Mesothelial cell of epicardium (in vitro differentiated cells): ENCODE data around the gene LSM14A. TPM values are rescaled to one million over a fixed set of nuclear protein-coding genes. Genes with fewer than 3 reads are reported as not detected.

Experiments used
- DNase-seq, 2 experiments: peaks; one replicate each; pipeline ENCODE4 v3.0.0; 2021; ENCODE audit warnings: low spot score in 2 of 2; ENCODE audit not compliant: unreplicated experiment in 2 of 2
- H3K27ac Mint-ChIP-seq: 2 replicates; pipeline ENCODE4 v1.8.0; 2021; ENCODE audit warnings: mixed read lengths
- H3K27me3 Mint-ChIP-seq: 2 replicates; pipeline ENCODE4 v1.8.0; 2021; ENCODE audit warnings: low read depth, mixed read lengths
- H3K36me3 Mint-ChIP-seq: 2 replicates; pipeline ENCODE4 v1.8.0; 2021; ENCODE audit warnings: mixed read lengths
- H3K4me1 Mint-ChIP-seq: 2 replicates; pipeline ENCODE4 v1.8.0; 2021; ENCODE audit warnings: mixed read lengths
- H3K4me3 Mint-ChIP-seq: 2 replicates; pipeline ENCODE4 v1.8.0; 2021; ENCODE audit warnings: mild to moderate bottlenecking, moderate library complexity, mixed read lengths
- H3K9me3 Mint-ChIP-seq: 2 replicates; pipeline ENCODE4 v1.8.0; 2021; ENCODE audit warnings: mixed read lengths
- total RNA-seq: library from RNA; stranded (reverse); gene quantifications from 3 replicates; pipeline ENCODE4 v1.2.1, GENCODE V29; 2021
- TF ChIP-seq, protein P1 (sequence below): fragments of 200-600 bp; sonication (generic); IDR thresholded peaks from one replicate; pipeline ENCODE4 v1.5.0; 2021; ENCODE audit warnings: antibody characterized with exemption; ENCODE audit not compliant: unreplicated experiment

Gene LSM14A
- total RNA-seq, 1 donor from 2014 or later: 153 TPM

DNA sequence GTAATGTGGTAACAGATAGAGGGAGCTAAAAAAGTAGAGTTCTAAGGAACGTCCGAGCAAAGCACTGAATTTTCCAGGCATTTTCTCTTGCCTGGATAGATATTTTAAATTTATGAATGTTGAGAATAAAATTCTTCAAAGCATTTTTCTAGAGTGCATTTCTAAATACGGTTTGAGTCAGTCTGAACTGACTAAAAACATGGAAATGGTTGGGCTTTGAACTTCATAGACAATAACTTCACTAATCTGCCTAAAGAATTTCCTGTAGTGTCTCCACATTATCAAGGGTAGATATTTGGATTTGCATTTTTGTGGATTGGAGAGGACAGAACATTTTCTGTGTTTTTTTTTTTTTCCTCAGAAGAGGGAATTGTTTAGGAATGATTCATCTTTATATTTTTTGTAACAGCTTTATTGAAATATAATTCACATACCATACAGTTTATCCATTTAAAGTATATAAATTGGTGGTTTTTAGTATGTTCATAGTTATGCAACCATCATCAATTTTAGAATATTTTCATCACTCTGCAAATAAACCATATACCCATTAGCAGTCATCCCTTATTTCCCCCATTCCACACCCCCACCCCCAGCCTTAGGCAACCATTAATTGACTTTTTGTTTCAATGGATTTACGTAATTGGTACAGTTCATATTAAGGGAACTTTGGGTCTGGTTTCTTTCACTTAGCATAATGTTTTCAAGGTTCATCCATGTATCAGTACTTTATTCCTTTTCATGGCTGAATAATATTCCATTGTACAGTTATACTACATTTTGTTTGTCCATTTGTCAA, 102.7 kb downstream of the LSM14A start:
- Mint-ChIP-seq H3K27ac (peak overlapping the region; percentile 92), H3K36me3 (peaks cover 17% of the 10 kb centered on the region), H3K9me3 (peaks cover 3% of the 10 kb centered on the region), H3K27me3 (no peaks in the 10 kb centered on the region), H3K4me3 (no peak overlapping the region), H3K4me1 (peaks cover 30% of the 10 kb centered on the region)
- TF ChIP-seq, protein P1, sequence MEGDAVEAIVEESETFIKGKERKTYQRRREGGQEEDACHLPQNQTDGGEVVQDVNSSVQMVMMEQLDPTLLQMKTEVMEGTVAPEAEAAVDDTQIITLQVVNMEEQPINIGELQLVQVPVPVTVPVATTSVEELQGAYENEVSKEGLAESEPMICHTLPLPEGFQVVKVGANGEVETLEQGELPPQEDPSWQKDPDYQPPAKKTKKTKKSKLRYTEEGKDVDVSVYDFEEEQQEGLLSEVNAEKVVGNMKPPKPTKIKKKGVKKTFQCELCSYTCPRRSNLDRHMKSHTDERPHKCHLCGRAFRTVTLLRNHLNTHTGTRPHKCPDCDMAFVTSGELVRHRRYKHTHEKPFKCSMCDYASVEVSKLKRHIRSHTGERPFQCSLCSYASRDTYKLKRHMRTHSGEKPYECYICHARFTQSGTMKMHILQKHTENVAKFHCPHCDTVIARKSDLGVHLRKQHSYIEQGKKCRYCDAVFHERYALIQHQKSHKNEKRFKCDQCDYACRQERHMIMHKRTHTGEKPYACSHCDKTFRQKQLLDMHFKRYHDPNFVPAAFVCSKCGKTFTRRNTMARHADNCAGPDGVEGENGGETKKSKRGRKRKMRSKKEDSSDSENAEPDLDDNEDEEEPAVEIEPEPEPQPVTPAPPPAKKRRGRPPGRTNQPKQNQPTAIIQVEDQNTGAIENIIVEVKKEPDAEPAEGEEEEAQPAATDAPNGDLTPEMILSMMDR: no peak
- DNase-seq: no peak

- no peaks in the 10 kb centered on the region for H3K27me3 Mint-ChIP-seq
- peaks cover 17% of the 10 kb centered on the region for H3K36me3 Mint-ChIP-seq
- DNase-seq: no peak
- peak overlapping the region; percentile 75 for H3K27ac Mint-ChIP-seq
- no peak overlapping the region for H3K4me3 Mint-ChIP-seq
- H3K9me3 Mint-ChIP-seq: peaks cover 3% of the 10 kb centered on the region
- H3K4me1 Mint-ChIP-seq: peaks cover 24% of the 10 kb centered on the region
- TF ChIP-seq, protein P1: no peak
Measured at GRCh38 chr19:34275705-34276104, 103.4 kb downstream of the LSM14A start.

GRCh38 chr19:34276614-34277013, 104.3 kb downstream of the LSM14A start:
- peak overlapping the region; percentile 75 for H3K27ac Mint-ChIP-seq

GRCh38 chr19:34277244-34277643, 104.9 kb downstream of the LSM14A start:
- H3K9me3 Mint-ChIP-seq: peaks cover 3% of the 10 kb centered on the region
- peaks cover 17% of the 10 kb centered on the region for H3K36me3 Mint-ChIP-seq
- no peak for DNase-seq

More at GRCh38 chr19:34276614-34277013, 104.3 kb downstream of the LSM14A start:
- Mint-ChIP-seq H3K27me3 (no peaks in the 10 kb centered on the region), H3K4me3 (no peak overlapping the region), H3K9me3 (peaks cover 3% of the 10 kb centered on the region), H3K4me1 (peaks cover 23% of the 10 kb centered on the region), H3K36me3 (peaks cover 17% of the 10 kb centered on the region)
- no peak for DNase-seq
- TF ChIP-seq, protein P1: no peak

DNA sequence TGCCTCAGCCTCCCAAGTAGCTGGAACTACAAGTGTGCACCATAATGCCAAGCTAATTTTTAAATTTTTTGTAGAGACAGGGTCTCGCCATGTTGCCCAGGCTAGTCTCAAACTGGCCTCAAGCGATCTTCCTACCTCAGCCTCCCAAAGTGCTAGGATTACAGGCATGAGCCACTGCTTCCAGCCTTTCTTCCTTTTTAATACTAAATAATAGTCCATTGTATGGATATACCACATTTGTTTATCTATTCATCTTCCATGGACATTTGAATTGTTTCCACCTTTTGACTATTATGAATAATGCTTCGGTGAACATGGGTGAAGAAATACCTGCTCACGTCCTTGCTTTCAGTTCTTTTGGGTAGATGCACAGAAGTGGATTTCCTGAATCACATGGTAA, 106.5 kb downstream of the LSM14A start:
- peaks cover 31% of the 10 kb centered on the region for H3K4me1 Mint-ChIP-seq
- TF ChIP-seq, protein P1: no peak
- peaks cover 3% of the 10 kb centered on the region for H3K9me3 Mint-ChIP-seq
- no peak for DNase-seq
- no peak overlapping the region for H3K27ac Mint-ChIP-seq
- H3K36me3 Mint-ChIP-seq: peaks cover 15% of the 10 kb centered on the region
- no peak overlapping the region for H3K4me3 Mint-ChIP-seq
- no peaks in the 10 kb centered on the region for H3K27me3 Mint-ChIP-seq

More at GRCh38 chr19:34277244-34277643, 104.9 kb downstream of the LSM14A start:
- Mint-ChIP-seq H3K4me3 (no peak overlapping the region), H3K27ac (peak overlapping the region; percentile 75), H3K4me1 (peaks cover 23% of the 10 kb centered on the region), H3K27me3 (no peaks in the 10 kb centered on the region)
- TF ChIP-seq, protein P1: no peak

Other genes starting within 250 kb of the LSM14A start
- gene GARRE1, start 82.0 kb downstream of the LSM14A start, total RNA-seq: 50.3 to 52.4 TPM (median 50.5 TPM) in 3 replicates
- gene GPI, start 192.7 kb downstream of the LSM14A start, total RNA-seq: 226 to 228 TPM (median 226 TPM) in 3 replicates
- gene PDCD2L, start 231.9 kb downstream of the LSM14A start, total RNA-seq: 10.0 to 16.5 TPM (median 12.5 TPM) in 3 replicates